Sciatic nerve (tissue), 2 donors: ENCODE data around the gene FRG1. TPM values are rescaled to one million over a fixed set of nuclear protein-coding genes. Genes with fewer than 3 reads are reported as not detected.
"Not testable (repeated sequence)": the region's sequence is repeated elsewhere in the genome, so short reads cannot be mapped to it uniquely, and the experiment has no call there.

Experiments used
- ATAC-seq: fragments of 200-7000 bp; cut with Tn5 transposase; one replicate; pipeline ENCODE4 v1.9.1; 2020; ENCODE audit warnings: mild to moderate bottlenecking, moderate library complexity
- DNase-seq: peaks from one replicate; pipeline ENCODE4 v3.0.0-alpha.2; 2020; ENCODE audit warnings: low spot score
- intact Hi-C: fragments of 100-400 bp; cut with DNase I; formaldehyde crosslinking; loops from one replicate; pipeline ENCODE4 v1.14.2; 2022
- total RNA-seq: library from RNA; stranded (reverse); fragmentation: NEBNext Ultra II Directional; extraction: Animal tissue kit (Norgen Biotek cat#: 25700); gene quantifications from one replicate; pipeline ENCODE4 v1.2.1, GENCODE V29; 2021
- donor health status: DM: no; HTN: no; CAD: no.
- donor health status: DM: no; HTN: no; CAD: no.

FRG1 gene
- total RNA-seq = 53.9 TPM

DNA sequence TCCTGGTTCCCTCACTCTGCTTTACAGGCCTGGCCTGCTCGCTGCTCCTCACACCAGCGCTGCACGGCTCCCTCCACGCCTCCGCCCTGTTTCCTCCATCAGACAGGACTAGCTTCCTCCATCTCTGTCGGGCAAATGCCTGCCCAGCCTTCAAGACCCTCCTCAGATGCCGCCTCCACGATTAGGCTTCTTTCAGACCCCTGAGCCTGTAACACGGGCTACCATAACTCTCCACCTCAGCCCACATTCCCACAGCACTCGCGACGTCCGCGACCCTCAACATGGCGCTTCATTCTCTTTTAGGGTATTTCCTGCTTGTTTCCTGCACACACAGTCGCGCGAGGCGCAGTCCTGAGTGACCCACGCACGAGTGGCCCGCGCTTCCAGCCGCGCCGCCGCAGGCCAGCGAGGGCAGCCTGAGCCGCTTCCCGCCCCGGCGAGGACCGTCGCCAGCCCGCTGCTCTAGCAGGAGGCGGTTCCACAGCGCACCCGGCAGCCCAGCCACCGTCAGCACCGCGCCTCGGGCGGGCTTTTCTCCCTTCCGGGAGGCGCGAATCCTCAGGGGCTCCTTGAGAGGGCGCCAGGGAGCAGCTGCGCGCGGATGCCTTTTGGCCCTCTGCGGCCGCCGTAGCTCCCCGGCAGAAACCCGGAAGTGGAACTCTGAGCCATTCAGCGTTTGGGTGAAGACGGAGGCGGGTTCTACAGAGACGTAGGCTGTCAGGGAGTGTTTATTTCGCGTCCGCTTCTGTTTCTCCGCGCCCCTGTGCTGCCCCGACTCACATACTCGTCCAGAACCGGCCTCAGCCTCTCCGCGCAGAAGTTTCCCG is at the start of gene FRG1:
Gene FRG1 (plus strand): TSS at position 695 of the 827 bp plus-strand sequence. CDS start 138 bp downstream, outside the sequence.
- DNase-seq (peak; percentile 97), ATAC-seq (peak; percentile 100)
- intact Hi-C loops = no loop called here

DNA sequence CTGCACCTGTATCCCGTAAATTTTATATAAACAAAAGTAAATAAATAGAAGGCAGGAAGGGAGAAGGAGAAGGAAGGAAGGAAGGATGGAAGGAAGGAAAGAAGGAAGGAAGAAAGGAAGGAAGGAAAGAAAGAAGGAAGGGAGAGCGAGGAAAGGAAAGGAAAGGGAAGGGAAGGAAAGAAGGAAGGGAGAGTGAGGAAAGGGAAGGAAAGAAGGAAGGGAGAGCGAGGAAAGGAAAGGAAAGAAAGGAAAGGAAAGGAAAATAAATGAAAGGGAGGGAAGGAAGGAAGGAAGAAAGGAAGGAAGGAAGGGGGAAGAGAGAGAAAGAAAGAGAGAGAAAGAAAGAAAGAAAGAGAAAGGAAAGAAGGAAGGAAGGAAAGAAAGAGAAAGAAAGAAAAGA is 43.0 kb upstream of the FRG1 start:
- intact Hi-C loops = no loop called here
- ATAC-seq = no peak
- DNase-seq = no peak

DNA sequence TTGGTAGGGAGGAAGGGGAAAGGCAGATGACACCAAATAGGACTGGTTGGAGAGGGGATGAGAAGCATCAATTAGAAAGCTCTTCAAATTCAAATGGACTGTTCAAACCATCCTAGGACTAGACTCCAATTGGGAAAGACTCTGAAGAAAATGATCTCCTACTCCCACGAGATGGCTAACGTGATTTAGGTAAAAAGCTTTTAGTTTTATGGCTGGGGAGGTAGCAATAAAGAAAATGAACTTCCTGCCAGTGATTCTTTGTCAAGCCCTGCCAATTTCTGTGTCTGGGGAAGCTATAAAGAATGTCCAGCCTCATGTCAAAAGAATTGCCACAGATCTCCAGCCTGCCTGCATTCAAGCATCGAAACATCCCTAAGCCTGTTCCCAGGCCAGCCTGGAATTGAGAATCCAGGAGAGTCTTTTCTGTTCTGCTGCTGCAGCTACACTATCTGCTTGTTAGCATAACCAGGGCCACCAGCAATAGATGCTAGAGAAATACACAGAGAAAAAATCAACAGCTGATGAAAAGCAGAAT is 41.1 kb upstream of the FRG1 start:
- intact Hi-C loops, ATAC-seq: not testable (repeated sequence)

DNA sequence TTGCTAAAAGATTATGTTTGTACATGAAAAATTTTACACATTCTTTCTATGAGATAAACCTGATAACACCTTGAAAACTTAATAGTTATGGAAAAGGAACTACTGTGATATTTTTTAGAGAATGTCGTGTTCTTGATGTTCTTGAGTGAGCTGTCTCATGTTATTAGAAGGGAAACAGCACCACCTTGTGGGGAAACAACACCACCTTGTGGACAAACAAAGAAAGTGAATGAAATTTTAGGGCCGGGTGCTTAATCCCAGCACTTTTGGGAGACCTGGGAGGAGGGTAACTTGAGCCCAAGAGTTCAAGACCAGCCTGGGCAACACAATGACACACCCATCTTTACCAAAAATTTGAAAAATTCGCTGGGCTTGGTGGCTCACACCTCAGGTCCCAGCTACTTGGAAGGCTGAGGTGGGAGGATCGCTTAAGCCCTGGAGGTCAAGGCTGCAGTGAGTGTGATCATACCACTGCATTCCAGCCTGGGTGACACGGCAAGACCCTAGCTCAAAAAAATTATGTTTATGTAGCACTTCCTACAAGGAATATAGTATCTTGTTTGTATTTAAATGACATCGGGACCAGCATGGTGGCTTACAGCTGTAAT is 36.1 kb upstream of the FRG1 start:
- intact Hi-C loops, DNase-seq, ATAC-seq: not testable (repeated sequence)

More for the DNA sequence above, 41.1 kb upstream of the FRG1 start:
- DNase-seq = not testable (repeated sequence)

DNA sequence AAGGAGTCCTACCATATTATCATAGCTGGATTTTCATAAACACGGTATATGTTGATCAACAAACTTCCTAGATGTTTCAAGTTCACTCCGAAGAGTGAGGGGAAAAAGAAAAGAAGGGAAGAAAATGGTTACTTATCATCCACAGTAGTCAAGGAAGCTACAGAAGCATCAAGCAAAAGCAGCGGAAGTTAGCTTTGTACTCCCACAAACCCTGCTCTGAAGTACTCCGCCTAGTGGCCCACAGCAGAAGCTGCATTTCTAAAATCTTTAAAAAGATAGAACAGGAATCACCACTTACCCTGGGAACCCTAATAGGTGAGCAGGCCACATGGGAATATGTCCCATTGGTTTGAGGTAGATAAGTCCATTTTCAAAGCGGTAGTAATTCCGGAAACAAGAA is 28.5 kb upstream of the FRG1 start:
- ATAC-seq = no peak
- no peak for DNase-seq
- intact Hi-C loops = no loop called here

DNA sequence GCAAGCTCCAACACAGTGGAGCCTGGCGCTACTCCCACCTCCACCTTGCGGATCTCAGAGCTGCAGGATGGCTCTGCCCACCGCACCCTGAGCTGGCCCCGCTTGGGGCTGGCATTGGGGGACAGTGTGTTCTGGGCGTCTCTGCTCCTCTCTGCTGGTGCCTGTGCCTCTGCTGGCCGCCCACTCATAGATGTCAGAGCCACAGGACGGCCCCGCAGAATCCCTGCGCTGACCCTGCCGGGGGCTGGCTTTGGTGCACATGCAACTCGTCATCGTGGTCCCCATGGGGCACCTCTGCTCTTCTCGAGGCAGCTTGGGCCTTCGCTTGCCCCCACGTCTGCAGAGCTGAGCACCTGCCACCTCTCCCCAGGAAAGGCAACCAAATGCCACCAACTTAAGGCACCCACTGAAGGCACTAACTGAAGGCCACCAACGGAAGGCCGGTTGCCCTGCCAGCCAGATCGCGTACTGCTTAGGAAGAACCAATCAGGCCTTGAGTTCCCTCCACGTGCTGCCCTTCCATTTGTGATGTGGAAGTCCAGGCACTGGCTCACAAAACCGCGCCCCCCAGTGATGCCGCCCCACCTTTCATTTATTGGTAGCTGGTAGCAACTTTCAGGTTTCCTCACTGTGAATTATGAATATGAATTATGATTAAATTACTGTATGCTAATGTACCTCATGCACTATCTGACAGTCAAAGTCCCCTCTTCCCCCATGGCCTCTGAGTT is 23.3 kb upstream of the FRG1 start:
- intact Hi-C loops = no loop called here
- no peak for DNase-seq
- ATAC-seq = no peak

DNA sequence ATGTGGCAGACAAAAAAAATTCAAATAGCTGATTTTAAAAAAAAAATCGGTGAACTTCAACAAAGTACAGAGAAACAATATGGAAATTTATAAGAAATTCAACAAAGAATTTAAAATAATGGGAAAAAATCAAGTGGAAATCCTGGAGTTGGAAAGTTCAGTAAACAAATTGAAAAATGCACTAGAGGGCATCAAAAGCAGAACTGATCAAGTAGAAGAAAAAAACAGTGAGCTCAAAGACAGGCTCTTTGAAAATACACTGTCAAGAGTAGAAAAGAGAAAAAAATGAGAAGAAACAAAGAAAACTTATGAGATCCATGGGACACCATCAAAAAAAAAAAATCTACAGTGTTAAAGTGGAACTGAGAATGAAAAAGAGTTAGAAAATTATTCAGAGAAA is 19.6 kb upstream of the FRG1 start:
- intact Hi-C loops = no loop called here
- DNase-seq = no peak
- ATAC-seq = no peak

DNA sequence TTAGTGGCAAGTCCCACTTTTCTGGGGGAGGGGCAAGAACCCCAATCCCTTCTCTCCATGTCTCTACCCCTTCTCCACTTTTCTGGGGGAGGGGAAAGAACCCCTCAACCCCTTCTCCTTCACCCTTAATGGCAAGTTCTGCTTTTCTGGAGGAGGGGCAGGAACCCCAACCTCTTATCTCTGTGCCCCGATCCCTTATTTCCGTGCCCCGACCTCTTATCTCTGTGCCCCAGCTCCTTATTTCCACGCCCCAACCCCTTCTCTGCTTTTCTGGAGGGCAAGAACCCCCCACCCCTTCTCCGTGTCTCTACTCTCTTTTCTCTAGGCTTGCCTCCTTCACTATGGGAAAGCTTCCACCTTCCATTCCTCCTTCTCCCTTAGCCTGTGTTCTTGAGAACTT is 13.9 kb upstream of the FRG1 start:
- intact Hi-C loops, ATAC-seq, DNase-seq: not testable (repeated sequence)

DNA sequence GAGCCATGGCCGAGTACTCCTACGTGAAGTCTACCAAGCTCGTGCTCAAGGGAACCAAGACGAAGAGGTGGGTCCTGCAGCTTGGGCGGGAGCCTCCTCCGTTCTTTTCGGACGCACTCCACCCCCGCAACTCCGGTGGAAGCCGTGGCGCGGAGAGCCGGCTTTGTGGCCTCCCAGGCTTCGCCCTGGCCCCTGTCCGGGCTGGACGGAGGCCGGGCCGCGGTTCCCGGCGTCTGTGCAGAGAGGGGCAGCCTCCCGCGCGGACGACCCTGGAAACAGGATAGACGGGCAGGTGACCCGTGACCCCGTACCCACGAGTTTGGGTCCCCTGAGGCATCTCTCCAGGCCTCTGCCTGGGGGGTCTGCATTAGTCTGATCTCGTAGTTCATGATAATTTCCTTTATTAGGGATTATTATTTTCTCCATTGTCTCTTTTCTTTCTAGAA is 356 bp downstream of the FRG1 start:
- ATAC-seq (no peak), DNase-seq (no peak)
- intact Hi-C loops = no loop called here

DNA sequence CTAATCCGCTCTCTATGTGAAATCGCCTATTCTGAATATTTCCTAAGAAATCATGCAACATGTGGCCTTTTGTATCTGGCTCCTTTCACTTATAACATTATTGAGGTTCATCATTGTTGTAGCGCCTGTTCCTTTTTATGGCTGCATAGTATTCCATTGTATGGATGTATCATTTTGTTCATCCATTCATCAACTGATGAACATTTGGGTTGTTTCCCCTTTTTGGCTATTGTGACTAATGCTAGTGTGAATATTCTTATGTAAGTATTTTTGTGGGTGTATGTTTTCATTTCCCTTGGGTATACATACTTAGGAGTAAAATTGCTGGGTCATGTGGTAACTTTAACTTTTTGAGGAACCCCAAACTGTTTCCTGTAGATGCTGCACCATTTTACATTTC is 1.7 kb downstream of the FRG1 start:
- DNase-seq, intact Hi-C loops, ATAC-seq: not testable (repeated sequence)

DNA sequence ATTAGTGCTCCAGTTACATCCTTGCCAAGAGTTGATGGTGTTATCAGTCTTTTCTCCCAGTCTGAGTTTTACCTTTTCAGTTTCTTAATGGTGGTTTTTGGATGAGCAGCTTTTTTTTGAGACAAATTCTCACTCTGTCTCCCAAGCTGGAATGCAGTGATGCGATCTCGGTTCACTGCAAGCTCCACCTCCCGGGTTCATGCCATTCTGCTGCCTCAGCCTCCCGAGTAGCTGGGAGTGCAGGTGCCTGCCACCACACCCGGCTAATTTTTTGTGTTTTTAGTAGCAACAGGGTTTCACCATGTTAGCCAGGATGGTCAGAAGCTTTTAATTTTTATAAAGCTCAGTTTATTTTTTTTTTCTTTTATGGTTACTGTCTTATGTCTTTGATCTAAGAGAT is 3.4 kb downstream of the FRG1 start:
- DNase-seq, intact Hi-C loops, ATAC-seq: not testable (repeated sequence)

DNA sequence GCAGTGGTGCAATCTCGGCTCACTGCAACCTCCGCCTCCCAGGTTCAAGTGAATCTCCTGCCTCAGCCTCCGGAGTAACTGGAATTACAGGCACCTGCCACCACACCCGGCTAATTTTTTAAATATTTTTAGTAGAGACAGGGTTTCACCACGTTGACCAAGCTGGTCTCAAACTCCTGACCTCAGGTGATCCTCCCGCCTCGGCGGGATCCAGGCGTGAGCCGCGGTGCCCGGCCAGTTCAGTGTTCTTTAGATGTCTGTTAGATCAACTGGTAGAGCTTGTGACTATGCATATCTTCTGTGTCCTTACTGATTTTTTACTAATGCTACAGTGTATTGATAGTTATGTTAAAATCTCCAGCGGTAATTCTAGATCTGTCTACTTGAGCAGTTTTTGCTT is 6.2 kb downstream of the FRG1 start:
- intact Hi-C loops, DNase-seq, ATAC-seq: not testable (repeated sequence)

DNA sequence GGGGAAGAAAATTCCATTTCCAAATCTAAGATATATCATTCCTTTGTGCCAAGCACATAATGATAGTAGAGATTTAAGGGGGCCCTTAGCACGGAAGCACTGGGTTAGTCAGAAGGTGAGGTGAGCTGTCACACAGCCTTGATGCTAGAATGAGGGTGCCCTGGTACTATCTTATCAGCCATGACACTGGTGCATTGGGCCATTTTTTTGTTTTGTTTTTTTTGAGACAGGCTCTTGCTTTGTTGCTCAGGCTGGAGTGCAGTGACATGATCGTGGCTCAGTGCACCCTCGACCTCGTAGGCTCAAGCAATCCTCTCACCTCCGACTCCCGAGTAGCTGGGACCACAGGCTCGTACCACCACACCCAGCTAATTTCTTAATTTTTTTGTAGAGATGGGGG is 7.8 kb downstream of the FRG1 start:
- DNase-seq, intact Hi-C loops, ATAC-seq: not testable (repeated sequence)

DNA sequence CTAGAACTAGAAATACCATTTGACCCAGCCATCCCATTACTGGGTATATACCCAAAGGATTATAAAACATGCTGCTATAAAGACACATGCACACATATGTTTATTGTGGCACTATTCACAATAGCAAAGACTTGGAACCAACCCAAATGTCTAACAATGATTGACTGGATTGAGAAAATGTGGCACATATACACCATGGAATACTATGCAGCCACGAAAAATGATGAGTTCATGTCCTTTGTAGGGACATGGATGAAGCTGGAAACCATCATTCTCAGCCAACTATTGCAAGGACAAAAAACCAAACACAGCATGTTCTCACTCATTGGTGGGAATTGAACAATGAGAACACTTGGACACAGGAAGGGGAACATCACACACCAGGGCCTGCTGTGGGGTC is 28.6 kb downstream of the FRG1 start:
- DNase-seq, ATAC-seq, intact Hi-C loops: not testable (repeated sequence)

DNA sequence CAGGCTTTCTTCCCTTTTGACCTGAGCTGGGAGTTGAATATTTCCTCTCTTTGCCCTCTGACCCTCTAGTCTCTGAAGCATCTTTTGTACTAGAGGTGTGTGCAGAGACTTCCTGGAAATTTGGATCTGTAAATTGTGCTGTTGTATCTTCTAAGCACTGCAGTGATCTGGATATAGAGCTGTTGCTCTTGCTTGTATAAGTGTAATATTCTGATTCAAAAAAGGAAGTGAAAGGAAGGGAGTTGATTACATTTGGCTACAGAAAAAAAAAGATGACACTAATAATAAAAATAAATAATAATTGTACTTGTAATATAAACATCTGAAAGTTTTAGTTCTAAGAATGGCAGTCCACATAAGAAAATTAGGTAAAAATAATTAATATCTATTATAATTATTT is 33.0 kb downstream of the FRG1 start:
- intact Hi-C loops = no loop called here
- no peak for ATAC-seq
- DNase-seq = no peak

DNA sequence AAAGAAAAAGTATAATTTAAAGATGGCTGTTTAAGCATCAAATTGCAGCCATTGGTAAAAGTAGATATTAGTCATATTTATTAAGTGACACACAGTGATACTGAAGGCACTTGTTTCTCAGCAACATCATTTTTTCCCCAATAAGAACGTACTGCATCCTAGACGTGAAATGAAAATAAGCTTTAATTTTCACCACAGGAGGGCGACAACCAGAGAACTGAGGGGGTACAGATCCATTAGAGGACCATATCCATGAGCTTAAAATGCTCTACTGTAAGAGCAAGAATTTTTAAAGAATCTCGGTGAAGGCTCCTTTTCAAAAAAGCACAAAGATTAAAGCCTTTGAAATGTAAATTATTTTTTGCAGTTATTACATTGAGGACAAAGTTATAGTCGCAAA is 33.4 kb downstream of the FRG1 start:
- DNase-seq (no peak), ATAC-seq (no peak)
- intact Hi-C loops = no loop called here

DNA sequence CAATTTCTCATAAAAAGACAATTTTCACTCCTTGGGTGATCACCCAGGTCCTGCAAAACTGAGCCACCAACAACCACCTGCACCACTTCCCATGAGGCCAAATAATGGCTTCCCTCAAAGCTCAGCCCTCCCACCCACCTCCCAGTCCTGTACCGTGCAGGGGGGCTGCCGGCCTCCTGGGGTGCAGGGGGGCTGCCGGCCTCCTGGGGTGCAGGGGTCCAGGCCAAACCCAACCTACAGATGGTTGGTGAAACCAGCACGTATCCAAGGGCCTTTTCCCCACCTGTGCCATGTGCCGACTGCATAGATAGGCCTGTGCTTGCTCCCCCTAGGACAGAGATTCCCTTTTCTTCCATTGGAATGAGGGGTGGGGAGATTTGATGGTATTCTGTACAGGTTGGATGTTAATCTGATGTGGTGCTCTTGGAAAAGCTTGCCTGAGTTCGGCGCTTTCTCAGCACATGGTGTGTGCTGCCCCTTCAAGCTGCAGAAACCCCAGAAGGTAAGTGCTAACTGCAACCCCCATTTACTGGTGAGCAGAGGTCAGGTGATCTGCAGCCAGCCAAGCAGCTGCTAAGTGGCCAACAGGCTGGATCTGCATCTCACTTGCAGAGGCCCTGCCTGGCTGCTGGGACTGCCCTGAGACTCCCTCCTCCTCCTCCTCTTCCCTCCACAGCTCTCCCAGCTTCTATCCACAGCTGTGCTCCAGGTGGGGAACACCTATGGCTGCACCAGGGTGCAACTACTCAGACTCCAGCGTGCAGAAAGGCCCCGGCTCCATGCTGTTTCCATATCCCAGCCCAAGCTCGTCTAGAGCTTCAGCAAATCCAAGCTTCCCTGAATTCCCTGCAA is 38.8 kb downstream of the FRG1 start:
- intact Hi-C loops = no loop called here
- no peak for ATAC-seq
- DNase-seq = no peak

DNA sequence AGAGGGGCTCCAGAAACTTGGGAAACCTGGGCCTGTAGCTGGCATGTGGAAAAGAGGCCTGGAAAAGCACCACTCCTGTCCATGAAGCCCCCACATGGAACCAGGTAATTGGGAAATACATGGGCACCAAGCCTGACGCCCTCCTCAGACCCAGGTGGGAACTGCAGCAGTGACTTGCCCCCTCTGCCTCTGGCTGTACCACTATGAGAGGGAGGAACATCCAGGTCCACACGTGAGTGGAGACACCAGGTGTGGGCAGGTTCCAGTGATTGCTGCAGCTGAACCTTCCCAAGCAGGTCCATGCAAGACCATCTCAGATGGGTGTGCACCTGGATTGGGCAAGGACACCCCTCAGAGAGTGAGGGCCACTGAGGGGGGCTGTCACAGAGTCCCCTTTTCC is 39.6 kb downstream of the FRG1 start:
- DNase-seq, intact Hi-C loops, ATAC-seq: not testable (repeated sequence)
